ENCODE data around the gene GLIS2. TPM values are rescaled to one million over a fixed set of nuclear protein-coding genes. Genes with fewer than 3 reads are reported as not detected.

Gene GLIS2
- total RNA-seq, 1 experiment from 2014 or later = 13.1 TPM

GRCh38 chr16:4317532-4318450 is 1.9 kb downstream of the GLIS2 start:
- no peak overlapping the region for H3K27ac Mint-ChIP-seq (ENCODE audit: unreplicated experiment)
- Histone ChIP-seq H3K4me3 (ENCODE audit: low read depth, low read length) (no peak overlapping the region; the same call in 1 of the 2 replicates), H3K27me3 (replicated peaks; ENCODE audit: control insufficient read depth, insufficient read depth, low read length) (no peaks in the 10 kb centered on the region), H3K4me1 (peaks cover 36% of the 10 kb centered on the region), H3K36me3 (ENCODE audit: control insufficient read depth, insufficient read depth, low read length) (no peaks in the 10 kb centered on the region), H3K9me3 (no peaks in the 10 kb centered on the region)
- TF ChIP-seq CTCF (IDR thresholded peaks at IDR 0.05; ENCODE audit: insufficient read depth in 1 of 2, low read depth in 1 of 2, low read length in 1 of 2, severe bottlenecking in 1 of 2, unreplicated experiment in 1 of 2) = no peak
- intact Hi-C loops (cut with micrococcal nuclease; ENCODE audit: unreplicated experiment) = no loop called here
- ChIA-PET POLR2A (no interaction called here), CTCF (interaction anchor here (0.9 to 1.0 kb wide), 2 partner anchors 14 to 46 kb away, joined by 3 read pairs; no protein-coding TSS in a partner anchor)
- DNase-seq = no peak
- H3K27me3 Mint-ChIP-seq (ENCODE audit: insufficient read depth, unreplicated experiment) = no peaks in the 10 kb centered on the region
- H3K36me3 Mint-ChIP-seq (ENCODE audit: insufficient read depth, unreplicated experiment) = peaks cover 17% of the 10 kb centered on the region
- H3K4me1 Mint-ChIP-seq (ENCODE audit: low read depth, unreplicated experiment) = peaks cover 12% of the 10 kb centered on the region
- peak overlapping the region; percentile 66 for H3K4me3 Mint-ChIP-seq (ENCODE audit: unreplicated experiment)
- no TSS peak for BruUV-seq (replicated peaks)
- no peaks in the 10 kb centered on the region for H3K9me3 Mint-ChIP-seq (ENCODE audit: unreplicated experiment)

DNA sequence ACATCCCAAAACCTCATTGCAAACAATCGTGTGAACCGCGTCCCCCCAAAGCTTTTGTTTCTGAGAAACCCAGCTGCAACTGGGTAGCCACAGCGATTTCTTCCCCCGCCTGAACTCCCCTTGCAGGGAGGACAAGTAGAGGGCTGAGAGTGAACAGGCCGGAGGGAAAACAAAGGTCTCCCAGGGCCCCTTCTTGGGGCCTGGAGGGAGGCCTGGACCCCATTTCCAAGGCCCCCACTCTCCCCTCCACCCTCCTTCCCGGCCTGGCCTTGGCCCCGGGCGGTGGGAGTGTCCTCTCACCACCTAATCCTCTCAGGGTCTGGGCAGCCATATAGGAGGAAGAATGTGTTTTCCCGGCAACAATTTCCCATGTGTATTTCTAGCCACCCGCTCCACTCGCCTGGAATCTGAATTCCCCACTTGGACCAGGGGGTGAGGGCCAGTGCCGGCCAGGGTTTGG is 2.6 kb downstream of the GLIS2 start:
- Histone ChIP-seq H3K27me3 (replicated peaks; ENCODE audit: control insufficient read depth, insufficient read depth, low read length) (no peaks in the 10 kb centered on the region), H3K4me3 (ENCODE audit: low read depth, low read length) (no peak overlapping the region), H3K36me3 (ENCODE audit: control insufficient read depth, insufficient read depth, low read length) (no peaks in the 10 kb centered on the region), H3K9me3 (no peaks in the 10 kb centered on the region), H3K4me1 (peaks cover 31% of the 10 kb centered on the region)
- BruUV-seq (replicated peaks) = TSS peak; percentile 47
- no peak for DNase-seq
- Mint-ChIP-seq H3K4me1 (ENCODE audit: low read depth, unreplicated experiment) (peaks cover 12% of the 10 kb centered on the region), H3K27me3 (ENCODE audit: insufficient read depth, unreplicated experiment) (no peaks in the 10 kb centered on the region), H3K36me3 (ENCODE audit: insufficient read depth, unreplicated experiment) (peaks cover 17% of the 10 kb centered on the region), H3K4me3 (ENCODE audit: unreplicated experiment) (peak overlapping the region; percentile 66), H3K27ac (ENCODE audit: unreplicated experiment) (no peak overlapping the region), H3K9me3 (ENCODE audit: unreplicated experiment) (no peaks in the 10 kb centered on the region)
- CTCF ChIA-PET = interaction anchor here (1.0 kb wide), 1 partner anchor 14 kb away, joined by 3 read pairs; no protein-coding TSS in a partner anchor
- POLR2A ChIA-PET = no interaction called here
- intact Hi-C loops (cut with micrococcal nuclease; ENCODE audit: unreplicated experiment) = no loop called here
- TF ChIP-seq CTCF (IDR thresholded peaks at IDR 0.05; ENCODE audit: insufficient read depth in 1 of 2, low read depth in 1 of 2, low read length in 1 of 2, severe bottlenecking in 1 of 2, unreplicated experiment in 1 of 2) = no peak

- no peak for TF ChIP-seq CTCF (IDR thresholded peaks at IDR 0.05; ENCODE audit: insufficient read depth in 1 of 2, low read depth in 1 of 2, low read length in 1 of 2, severe bottlenecking in 1 of 2, unreplicated experiment in 1 of 2)
- no peaks in the 10 kb centered on the region for H3K27me3 ChIP-seq (replicated peaks; ENCODE audit: control insufficient read depth, insufficient read depth, low read length)
- ChIA-PET POLR2A (no interaction called here), CTCF (no interaction called here)
- no peaks in the 10 kb centered on the region for H3K9me3 Mint-ChIP-seq (ENCODE audit: unreplicated experiment)
- no peaks in the 10 kb centered on the region for H3K36me3 ChIP-seq (ENCODE audit: control insufficient read depth, insufficient read depth, low read length)
- H3K27ac Mint-ChIP-seq (ENCODE audit: unreplicated experiment) = no peak overlapping the region
- H3K36me3 Mint-ChIP-seq (ENCODE audit: insufficient read depth, unreplicated experiment) = peaks cover 17% of the 10 kb centered on the region
- intact Hi-C loops (cut with micrococcal nuclease; ENCODE audit: unreplicated experiment) = no loop called here
- no peak overlapping the region for H3K4me3 Mint-ChIP-seq (ENCODE audit: unreplicated experiment)
- peaks cover 29% of the 10 kb centered on the region for H3K4me1 ChIP-seq
- H3K4me1 Mint-ChIP-seq (ENCODE audit: low read depth, unreplicated experiment) = peaks cover 10% of the 10 kb centered on the region
- H3K9me3 ChIP-seq = no peaks in the 10 kb centered on the region
- BruUV-seq (replicated peaks) = no TSS peak
- no peaks in the 10 kb centered on the region for H3K27me3 Mint-ChIP-seq (ENCODE audit: insufficient read depth, unreplicated experiment)
- no peak overlapping the region for H3K4me3 ChIP-seq (ENCODE audit: low read depth, low read length)
- no peak for DNase-seq
These were observed 3.1 kb downstream of the GLIS2 start for GRCh38 chr16:4318967-4319366.

All from Caco-2 (cell line).